K562 (cell line): ENCODE results near the gene SRSF9. TPM values are rescaled to one million over a fixed set of nuclear protein-coding genes. Genes with fewer than 3 reads are reported as not detected.

Experiments used
- BACH1 ChIP-seq: fragments of 200-800 bp; sonication (Bioruptor generic); IDR thresholded peaks from 2 replicates; pipeline ENCODE4 v1.6.1; 2016; ENCODE audit warnings: missing genetic modification characterization, missing compliant biosample characterization
- CREB1 ChIP-seq, 2 experiments: sonication (generic) in 1 of 2; formaldehyde crosslinking in 1 of 2; IDR thresholded peaks; 2 replicates each; pipeline versions ENCODE4 v1.6.1 to v1.8.0; 2012 to 2022; ENCODE audit warnings: inconsistent platforms in 1 of 2, mild to moderate bottlenecking in 1 of 2, missing genetic modification reagents in 1 of 2, moderate library complexity in 1 of 2
- EP300 ChIP-seq: IDR thresholded peaks from 2 replicates; pipeline ENCODE4 v1.6.1; 2012; ENCODE audit warnings: low read length, improper control_type of control experiment
- ETV1 ChIP-seq: fragments of 450-650 bp; conservative IDR thresholded peaks from 2 replicates; pipeline ENCODE4 v1.6.1; 2016; ENCODE audit warnings: missing genetic modification characterization, control low read depth, low read depth, missing compliant biosample characterization
- FOXM1 ChIP-seq, 2 experiments: fragments of 450-650 bp in 1 of 2; sonication (generic) in 1 of 2; formaldehyde crosslinking in 1 of 2; IDR thresholded peaks; 2 replicates each; pipeline versions ENCODE4 v1.6.1 to v1.9.0; 2017 to 2022; ENCODE audit warnings: low read depth in 2 of 2, mild to moderate bottlenecking in 2 of 2, missing genetic modification reagents in 1 of 2, moderate library complexity in 1 of 2
- KDM2B ChIP-seq: fragments of 250-450 bp; sonication (Bioruptor Pico); IDR thresholded peaks from 2 replicates; pipeline ENCODE4 v1.8.0; 2021; ENCODE audit warnings: mild to moderate bottlenecking, moderate library complexity
- MAFK ChIP-seq: IDR thresholded peaks from 2 replicates; pipeline ENCODE4 v1.6.1; 2011; ENCODE audit warnings: low read length, improper control_type of control experiment
- MYC ChIP-seq, 2 experiments: fragments of 250-450 bp in 1 of 2; sonication (Bioruptor Pico) in 1 of 2; IDR thresholded peaks; 2 replicates each; pipeline versions ENCODE4 v1.5.1 to v1.6.1; 2012 to 2021; ENCODE audit warnings: low read depth in 2 of 2, borderline replicate concordance in 1 of 2, improper control_type of control experiment in 1 of 2, low read length in 1 of 2, mild to moderate bottlenecking in 1 of 2, moderate library complexity in 1 of 2
- PHF20 ChIP-seq: fragments of 450-650 bp; IDR thresholded peaks from 2 replicates; pipeline ENCODE4 v1.6.1; 2018; ENCODE audit not compliant: partially characterized antibody
- POLR3A ChIP-seq: IDR thresholded peaks from 2 replicates; pipeline ENCODE4 v1.6.1; 2011; ENCODE audit warnings: borderline replicate concordance, mild to moderate bottlenecking, moderate library complexity; ENCODE audit not compliant: insufficient read length, insufficient read depth; ENCODE audit errors: extremely low read depth
- SMARCC2 ChIP-seq: fragments of 450-650 bp; IDR thresholded peaks from 2 replicates; pipeline ENCODE4 v1.6.1; 2017; ENCODE audit warnings: antibody characterized with exemption, moderate library complexity, mild to moderate bottlenecking, low read depth
- STAG1 ChIP-seq: sonication (generic); formaldehyde crosslinking; IDR thresholded peaks from 2 replicates; pipeline ENCODE4 v1.5.0; 2020; ENCODE audit warnings: missing genetic modification reagents, borderline replicate concordance
- TEAD2 ChIP-seq: fragments of 450-650 bp; IDR thresholded peaks from 2 replicates; pipeline ENCODE4 v1.6.1; 2016; ENCODE audit warnings: missing genetic modification characterization, control low read depth, missing compliant biosample characterization
- ZBTB17 ChIP-seq: fragments of 450-650 bp; formaldehyde crosslinking; IDR thresholded peaks from 2 replicates; pipeline ENCODE4 v1.4.0; 2020; ENCODE audit warnings: mild to moderate bottlenecking
- polyA plus RNA-seq, 8 experiments: library from polyadenylated mRNA; depleted of rRNA in 4 of 8; stranded (reverse) in 5 of 8; unstranded in 3 of 8; fragments of >200 nt; fragmentation: Nextera tagmentation in 2 of 8; fragmentation: Illumina TruSeq in 1 of 8; extraction: Ambion mirVana in 2 of 8; extraction: Trizol in 1 of 8; gene quantifications; 2 replicates each; pipeline versions ENCODE4 v1.2.1 to v1.2.3, GENCODE V29; 2011 to 2014; ENCODE audit warnings: inconsistent platforms in 1 of 8, missing spikeins in 1 of 8
- total RNA-seq, 7 experiments: library from RNA; depleted of rRNA in 6 of 7; stranded (reverse); fragments of >200 nt in 6 of 7; fragmentation: Illumina TruSeq in 2 of 7; extraction: Trizol in 2 of 7; gene quantifications; 2 replicates each; pipeline versions ENCODE4 v1.2.1 to v1.2.3, GENCODE V29; 2011 to 2021; ENCODE audit warnings: low replicate concordance in 1 of 7
- TF ChIP-seq, protein P1 (sequence below), 3 experiments: fragments of 200-800 bp in 1 of 3; sonication (Bioruptor generic) in 1 of 3; sonication (generic) in 1 of 3; formaldehyde crosslinking in 1 of 3; IDR thresholded peaks; 2 replicates each; pipeline versions ENCODE4 v1.6.1 to v1.8.0; 2016 to 2022; ENCODE audit warnings: mild to moderate bottlenecking in 2 of 3, missing compliant biosample characterization in 2 of 3, missing genetic modification characterization in 2 of 3, missing genetic modification reagents in 1 of 3
- TF ChIP-seq, protein P2 (sequence below): fragments of 250-450 bp; sonication (Bioruptor Pico); IDR thresholded peaks from 2 replicates; pipeline ENCODE4 v1.5.0; 2020; ENCODE audit warnings: mild to moderate bottlenecking
- TF ChIP-seq, protein P3 (sequence below): fragments of 250-450 bp; sonication (Bioruptor Pico); IDR thresholded peaks from 2 replicates; pipeline ENCODE4 v1.4.0; 2020
- TF ChIP-seq, protein P4 (sequence below): fragments of 450-650 bp; IDR thresholded peaks from 2 replicates; pipeline ENCODE4 v1.6.1; 2016; ENCODE audit warnings: antibody characterized with exemption
- TF ChIP-seq, protein P5 (sequence below): fragments of 450-650 bp; formaldehyde crosslinking; IDR thresholded peaks from 2 replicates; pipeline ENCODE4 v1.4.0; 2020; ENCODE audit warnings: mild to moderate bottlenecking

The SRSF9 gene
- total and polyA plus RNA-seq, 9 of the 15 experiments (the other 6 are each of a cell fraction or from before 2014, with no cell fraction given): 40.3 to 291 (median 230) TPM

DNA sequence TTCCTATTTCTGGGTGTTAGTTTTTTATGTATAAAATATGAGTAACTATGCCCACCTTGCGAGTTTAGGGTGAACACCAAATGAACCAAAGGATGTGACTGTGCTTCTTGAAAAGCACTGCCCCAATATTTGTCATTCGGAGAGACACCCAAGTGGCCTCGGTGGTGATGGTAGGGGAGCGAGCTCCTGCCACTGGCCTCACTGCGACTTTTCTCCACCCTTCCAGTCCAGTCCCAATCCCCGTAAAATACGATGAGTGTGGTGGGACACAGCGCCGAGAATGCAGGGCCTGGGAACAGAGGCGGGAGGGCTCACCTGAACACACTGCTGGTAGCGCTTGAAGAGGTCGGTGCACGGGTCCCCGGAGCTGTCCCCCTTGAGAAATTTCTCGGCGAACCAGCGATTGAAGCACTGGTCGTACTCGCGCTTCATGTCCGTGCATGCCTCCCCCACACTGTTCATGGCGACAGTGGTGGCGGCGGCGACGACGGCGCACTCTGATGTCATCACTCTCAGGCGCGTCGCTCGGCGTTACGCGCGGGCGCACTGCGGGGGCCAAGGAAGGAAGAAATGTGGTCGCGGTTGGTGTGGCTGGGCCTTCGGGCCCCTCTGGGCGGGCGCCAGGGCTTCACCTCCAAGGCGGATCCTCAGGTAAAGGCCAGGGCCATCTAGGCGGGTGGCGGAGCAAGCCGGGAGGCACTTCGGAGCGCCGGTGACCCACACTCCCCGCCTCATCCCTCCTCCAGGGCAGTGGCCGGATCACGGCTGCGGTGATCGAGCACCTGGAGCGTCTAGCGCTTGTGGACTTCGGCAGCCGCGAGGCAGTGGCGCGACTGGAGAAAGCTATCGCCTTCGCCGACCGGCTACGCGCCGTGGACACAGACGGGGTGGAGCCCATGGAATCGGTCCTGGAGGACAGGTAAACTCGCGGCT lies 23.4 kb downstream of the SRSF9 start, which contains the start of the genes GATC and TRIAP1 (continued):
- TF ChIP-seq, protein P1, sequence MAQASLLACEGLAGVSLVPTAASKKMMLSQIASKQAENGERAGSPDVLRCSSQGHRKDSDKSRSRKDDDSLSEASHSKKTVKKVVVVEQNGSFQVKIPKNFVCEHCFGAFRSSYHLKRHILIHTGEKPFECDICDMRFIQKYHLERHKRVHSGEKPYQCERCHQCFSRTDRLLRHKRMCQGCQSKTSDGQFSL (CRISPR knock-in tag; IDR thresholded peaks at IDR 0.05): peak; percentile 94
- TF ChIP-seq, protein P1 (tag; IDR thresholded peaks at IDR 0.05): peak in 1 of 2 experiments; percentile 58; a peak in 1 of 4 replicates
- TF ChIP-seq MYC (IDR thresholded peaks at IDR 0.05; ENCODE audit: low read depth, low read length): peak; percentile 97
- peak; percentile 93 for TF ChIP-seq MYC (CRISPR knock-in tag; IDR thresholded peaks at IDR 0.05; ENCODE audit: borderline replicate concordance, low read depth)
- TF ChIP-seq, protein P2, sequence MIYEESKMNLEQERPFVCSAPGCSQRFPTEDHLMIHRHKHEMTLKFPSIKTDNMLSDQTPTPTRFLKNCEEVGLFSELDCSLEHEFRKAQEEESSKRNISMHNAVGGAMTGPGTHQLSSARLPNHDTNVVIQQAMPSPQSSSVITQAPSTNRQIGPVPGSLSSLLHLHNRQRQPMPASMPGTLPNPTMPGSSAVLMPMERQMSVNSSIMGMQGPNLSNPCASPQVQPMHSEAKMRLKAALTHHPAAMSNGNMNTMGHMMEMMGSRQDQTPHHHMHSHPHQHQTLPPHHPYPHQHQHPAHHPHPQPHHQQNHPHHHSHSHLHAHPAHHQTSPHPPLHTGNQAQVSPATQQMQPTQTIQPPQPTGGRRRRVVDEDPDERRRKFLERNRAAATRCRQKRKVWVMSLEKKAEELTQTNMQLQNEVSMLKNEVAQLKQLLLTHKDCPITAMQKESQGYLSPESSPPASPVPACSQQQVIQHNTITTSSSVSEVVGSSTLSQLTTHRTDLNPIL (CRISPR knock-in tag): no peak
- no peak for TF ChIP-seq SMARCC2
- no peak for TF ChIP-seq STAG1 (CRISPR knock-in tag)
- no peak for TF ChIP-seq TEAD2
- TF ChIP-seq, protein P3, sequence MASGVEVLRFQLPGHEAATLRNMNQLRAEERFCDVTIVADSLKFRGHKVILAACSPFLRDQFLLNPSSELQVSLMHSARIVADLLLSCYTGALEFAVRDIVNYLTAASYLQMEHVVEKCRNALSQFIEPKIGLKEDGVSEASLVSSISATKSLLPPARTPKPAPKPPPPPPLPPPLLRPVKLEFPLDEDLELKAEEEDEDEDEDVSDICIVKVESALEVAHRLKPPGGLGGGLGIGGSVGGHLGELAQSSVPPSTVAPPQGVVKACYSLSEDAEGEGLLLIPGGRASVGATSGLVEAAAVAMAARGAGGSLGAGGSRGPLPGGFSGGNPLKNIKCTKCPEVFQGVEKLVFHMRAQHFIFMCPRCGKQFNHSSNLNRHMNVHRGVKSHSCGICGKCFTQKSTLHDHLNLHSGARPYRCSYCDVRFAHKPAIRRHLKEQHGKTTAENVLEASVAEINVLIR (CRISPR knock-in tag): peak; percentile 100
- TF ChIP-seq, protein P4, sequence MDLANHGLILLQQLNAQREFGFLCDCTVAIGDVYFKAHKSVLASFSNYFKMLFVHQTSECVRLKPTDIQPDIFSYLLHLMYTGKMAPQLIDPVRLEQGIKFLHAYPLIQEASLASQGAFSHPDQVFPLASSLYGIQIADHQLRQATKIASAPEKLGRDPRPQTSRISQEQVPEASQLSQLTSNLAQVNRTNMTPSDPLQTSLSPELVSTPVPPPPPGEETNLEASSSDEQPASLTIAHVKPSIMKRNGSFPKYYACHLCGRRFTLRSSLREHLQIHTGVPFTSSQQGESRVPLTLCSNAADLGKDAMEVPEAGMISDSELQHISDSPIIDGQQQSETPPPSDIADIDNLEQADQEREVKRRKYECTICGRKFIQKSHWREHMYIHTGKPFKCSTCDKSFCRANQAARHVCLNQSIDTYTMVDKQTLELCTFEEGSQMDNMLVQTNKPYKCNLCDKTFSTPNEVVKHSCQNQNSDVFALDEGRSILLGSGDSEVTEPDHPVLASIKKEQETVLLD: no peak
- TF ChIP-seq ZBTB17 (CRISPR knock-in tag): peak; percentile 74
- peak; percentile 94 for TF ChIP-seq KDM2B (CRISPR knock-in tag)
- TF ChIP-seq MAFK: no peak; the same call in 1 of the 2 replicates
- no peak for TF ChIP-seq BACH1 (tag)
- TF ChIP-seq, protein P5, sequence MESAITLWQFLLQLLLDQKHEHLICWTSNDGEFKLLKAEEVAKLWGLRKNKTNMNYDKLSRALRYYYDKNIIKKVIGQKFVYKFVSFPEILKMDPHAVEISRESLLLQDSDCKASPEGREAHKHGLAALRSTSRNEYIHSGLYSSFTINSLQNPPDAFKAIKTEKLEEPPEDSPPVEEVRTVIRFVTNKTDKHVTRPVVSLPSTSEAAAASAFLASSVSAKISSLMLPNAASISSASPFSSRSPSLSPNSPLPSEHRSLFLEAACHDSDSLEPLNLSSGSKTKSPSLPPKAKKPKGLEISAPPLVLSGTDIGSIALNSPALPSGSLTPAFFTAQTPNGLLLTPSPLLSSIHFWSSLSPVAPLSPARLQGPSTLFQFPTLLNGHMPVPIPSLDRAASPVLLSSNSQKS (CRISPR knock-in tag): no peak
- no peak for TF ChIP-seq POLR3A
- peak; percentile 100 for TF ChIP-seq PHF20
- TF ChIP-seq ETV1: no peak
- TF ChIP-seq FOXM1 (IDR thresholded peaks at IDR 0.05; ENCODE audit: low read depth): no peak
- TF ChIP-seq FOXM1 (CRISPR knock-in tag; IDR thresholded peaks at IDR 0.05; ENCODE audit: low read depth): peak; percentile 85; the same call in 1 of the 2 replicates
- no peak; the same call in 1 of the 2 replicates for TF ChIP-seq EP300
- TF ChIP-seq CREB1 (IDR thresholded peaks at IDR 0.05): peak; percentile 100
- peak; percentile 100 for TF ChIP-seq CREB1 (CRISPR knock-in tag; IDR thresholded peaks at IDR 0.05)
